ENCODE measurements around the gene PRX.

DNA sequence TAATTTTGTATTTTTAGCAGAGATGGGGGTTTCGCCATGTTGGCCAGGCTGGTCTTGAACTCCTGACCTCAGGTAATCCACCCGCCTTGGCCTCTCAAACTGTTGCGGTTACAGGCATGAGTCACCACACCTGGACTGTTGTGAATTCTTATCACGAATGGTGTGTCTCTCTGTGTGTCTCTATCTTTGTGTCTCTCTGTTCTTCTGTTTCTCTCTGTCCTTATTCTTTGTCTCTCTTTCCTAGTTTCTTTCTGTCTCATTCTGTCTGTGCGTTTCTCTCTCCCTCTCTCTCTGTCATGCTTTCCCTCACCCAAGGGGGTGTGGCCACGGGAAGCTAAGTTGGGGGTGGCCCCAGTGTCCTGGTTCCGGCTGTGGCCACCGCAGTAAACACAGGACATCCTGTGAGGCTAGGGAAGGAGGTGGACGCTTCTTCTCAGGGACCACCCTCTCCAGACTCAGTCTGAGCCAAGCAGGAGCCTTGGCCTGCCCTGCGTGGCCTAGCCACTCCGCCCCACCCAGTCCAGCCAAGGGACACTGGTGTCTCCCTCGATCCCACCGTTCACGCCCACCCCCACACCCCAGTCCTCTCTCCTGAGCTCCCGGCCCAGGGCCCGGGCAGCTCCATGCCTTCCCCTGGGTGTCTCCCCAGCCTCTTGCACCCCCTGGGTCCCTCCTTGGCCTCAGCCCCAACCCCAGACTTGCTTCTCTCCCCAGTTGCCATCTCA is 3.9 kb upstream of the PRX start:
- TF ChIP-seq, protein P1, sequence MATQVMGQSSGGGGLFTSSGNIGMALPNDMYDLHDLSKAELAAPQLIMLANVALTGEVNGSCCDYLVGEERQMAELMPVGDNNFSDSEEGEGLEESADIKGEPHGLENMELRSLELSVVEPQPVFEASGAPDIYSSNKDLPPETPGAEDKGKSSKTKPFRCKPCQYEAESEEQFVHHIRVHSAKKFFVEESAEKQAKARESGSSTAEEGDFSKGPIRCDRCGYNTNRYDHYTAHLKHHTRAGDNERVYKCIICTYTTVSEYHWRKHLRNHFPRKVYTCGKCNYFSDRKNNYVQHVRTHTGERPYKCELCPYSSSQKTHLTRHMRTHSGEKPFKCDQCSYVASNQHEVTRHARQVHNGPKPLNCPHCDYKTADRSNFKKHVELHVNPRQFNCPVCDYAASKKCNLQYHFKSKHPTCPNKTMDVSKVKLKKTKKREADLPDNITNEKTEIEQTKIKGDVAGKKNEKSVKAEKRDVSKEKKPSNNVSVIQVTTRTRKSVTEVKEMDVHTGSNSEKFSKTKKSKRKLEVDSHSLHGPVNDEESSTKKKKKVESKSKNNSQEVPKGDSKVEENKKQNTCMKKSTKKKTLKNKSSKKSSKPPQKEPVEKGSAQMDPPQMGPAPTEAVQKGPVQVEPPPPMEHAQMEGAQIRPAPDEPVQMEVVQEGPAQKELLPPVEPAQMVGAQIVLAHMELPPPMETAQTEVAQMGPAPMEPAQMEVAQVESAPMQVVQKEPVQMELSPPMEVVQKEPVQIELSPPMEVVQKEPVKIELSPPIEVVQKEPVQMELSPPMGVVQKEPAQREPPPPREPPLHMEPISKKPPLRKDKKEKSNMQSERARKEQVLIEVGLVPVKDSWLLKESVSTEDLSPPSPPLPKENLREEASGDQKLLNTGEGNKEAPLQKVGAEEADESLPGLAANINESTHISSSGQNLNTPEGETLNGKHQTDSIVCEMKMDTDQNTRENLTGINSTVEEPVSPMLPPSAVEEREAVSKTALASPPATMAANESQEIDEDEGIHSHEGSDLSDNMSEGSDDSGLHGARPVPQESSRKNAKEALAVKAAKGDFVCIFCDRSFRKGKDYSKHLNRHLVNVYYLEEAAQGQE (IDR thresholded peaks at IDR 0.05), result no peak
- TF ChIP-seq TAF1 (conservative IDR thresholded peaks at IDR 0.05) (no peak), RAD21 (IDR thresholded peaks at IDR 0.05) (peak in 1 of 2 donors; percentile 10)
- TF ChIP-seq, protein P2, sequence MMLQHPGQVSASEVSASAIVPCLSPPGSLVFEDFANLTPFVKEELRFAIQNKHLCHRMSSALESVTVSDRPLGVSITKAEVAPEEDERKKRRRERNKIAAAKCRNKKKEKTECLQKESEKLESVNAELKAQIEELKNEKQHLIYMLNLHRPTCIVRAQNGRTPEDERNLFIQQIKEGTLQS (IDR thresholded peaks at IDR 0.05), result no peak
